ES-I3 (cell line): ENCODE measurements around the gene STX1B.
A peak's percentile ranks its signal among the peaks of the same experiment; 100 is the strongest.

Source experiments
- H3K36me3 ChIP-seq: 2 replicates; pipeline ENCODE4 v1.6.1; 2013; ENCODE audit warnings: mild to moderate bottlenecking, low read length, control low read depth, moderate library complexity; ENCODE audit not compliant: insufficient read depth
- H3K4me1 ChIP-seq: 2 replicates; pipeline ENCODE4 v1.6.1; 2013; ENCODE audit warnings: mild to moderate bottlenecking, control low read depth, low read length; ENCODE audit not compliant: insufficient read depth
- H3K9ac ChIP-seq: 2 replicates; pipeline ENCODE4 v1.6.1; 2013; ENCODE audit warnings: low read depth, mild to moderate bottlenecking, low read length, moderate library complexity
- H3K9me3 ChIP-seq: 2 replicates; pipeline ENCODE4 v1.6.1; 2013; ENCODE audit warnings: mild to moderate bottlenecking, low read length, moderate library complexity; ENCODE audit not compliant: control insufficient read depth, insufficient read depth

The STX1B gene

GRCh38 chr16:30965436-30965835 is 45.0 kb downstream of the STX1B start:
- Histone ChIP-seq H3K36me3 (peaks cover 32% of the 10 kb centered on the region), H3K9me3 (no peaks in the 10 kb centered on the region), H3K4me1 (no peaks in the 10 kb centered on the region), H3K9ac (no peak overlapping the region)

- Histone ChIP-seq H3K9ac (no peak overlapping the region), H3K9me3 (no peaks in the 10 kb centered on the region), H3K4me1 (no peaks in the 10 kb centered on the region), H3K36me3 (peaks cover 32% of the 10 kb centered on the region)
Observed at GRCh38 chr16:30964574-30965226, 45.7 kb downstream of the STX1B start.

GRCh38 chr16:30963925-30964511 is 46.4 kb downstream of the STX1B start:
- H3K4me1 ChIP-seq = no peaks in the 10 kb centered on the region
- no peak overlapping the region for H3K9ac ChIP-seq
- peaks cover 26% of the 10 kb centered on the region for H3K36me3 ChIP-seq
- H3K9me3 ChIP-seq = no peaks in the 10 kb centered on the region

- Histone ChIP-seq H3K9ac (no peak overlapping the region), H3K36me3 (peaks cover 16% of the 10 kb centered on the region), H3K9me3 (no peaks in the 10 kb centered on the region), H3K4me1 (no peaks in the 10 kb centered on the region)
Observed at GRCh38 chr16:30961384-30961783, 49.1 kb downstream of the STX1B start.

- H3K9me3 ChIP-seq = no peaks in the 10 kb centered on the region
- H3K9ac ChIP-seq = peak overlapping the region; percentile 95
- H3K36me3 ChIP-seq = peaks cover 12% of the 10 kb centered on the region
- H3K4me1 ChIP-seq = no peaks in the 10 kb centered on the region; the same call in 1 of the 2 replicates
Observed at GRCh38 chr16:30958175-30959079, 52.0 kb downstream of the STX1B start.

GRCh38 chr16:30957456-30958174 is 52.8 kb downstream of the STX1B start, which contains the start of gene SETD1A:
TSS of gene SETD1A (plus strand) at chr16:30957754. CDS start at chr16:30958732, 978 bp downstream.
- Histone ChIP-seq H3K4me1 (no peaks in the 10 kb centered on the region; the same call in 1 of the 2 replicates), H3K36me3 (peaks cover 7% of the 10 kb centered on the region), H3K9ac (peak within 1 kb of the TSS; percentile 95), H3K9me3 (no peaks in the 10 kb centered on the region)

- Histone ChIP-seq H3K4me1 (no peaks in the 10 kb centered on the region; the same call in 1 of the 2 replicates), H3K9ac (peak overlapping the region; percentile 95), H3K36me3 (peaks cover 2% of the 10 kb centered on the region), H3K9me3 (no peaks in the 10 kb centered on the region)
Observed at GRCh38 chr16:30956601-30957455, 53.6 kb downstream of the STX1B start.

- no peak overlapping the region for H3K9ac ChIP-seq
- no peaks in the 10 kb centered on the region for H3K9me3 ChIP-seq
- H3K36me3 ChIP-seq = no peaks in the 10 kb centered on the region; the same call in 1 of the 2 replicates
- H3K4me1 ChIP-seq = peaks cover 6% of the 10 kb centered on the region; the same call in 1 of the 2 replicates
Observed at GRCh38 chr16:30954993-30955392, 55.4 kb downstream of the STX1B start.

GRCh38 chr16:30953511-30954124 is 56.8 kb downstream of the STX1B start:
- Histone ChIP-seq H3K4me1 (peaks cover 6% of the 10 kb centered on the region; the same call in 1 of the 2 replicates), H3K9me3 (no peaks in the 10 kb centered on the region), H3K9ac (no peak overlapping the region), H3K36me3 (no peaks in the 10 kb centered on the region)

- Histone ChIP-seq H3K9me3 (no peaks in the 10 kb centered on the region), H3K4me1 (peaks cover 6% of the 10 kb centered on the region; the same call in 1 of the 2 replicates), H3K9ac (no peak overlapping the region), H3K36me3 (no peaks in the 10 kb centered on the region)
Observed at GRCh38 chr16:30953111-30953510, 57.3 kb downstream of the STX1B start.

GRCh38 chr16:30951750-30952149 is 58.7 kb downstream of the STX1B start:
- H3K4me1 ChIP-seq = peaks cover 12% of the 10 kb centered on the region; the same call in 1 of the 2 replicates
- H3K36me3 ChIP-seq = no peaks in the 10 kb centered on the region
- H3K9ac ChIP-seq = no peak overlapping the region
- no peaks in the 10 kb centered on the region for H3K9me3 ChIP-seq

GRCh38 chr16:30951193-30951592 is 59.2 kb downstream of the STX1B start:
- H3K4me1 ChIP-seq = peaks cover 12% of the 10 kb centered on the region; the same call in 1 of the 2 replicates
- H3K9me3 ChIP-seq = no peaks in the 10 kb centered on the region
- H3K36me3 ChIP-seq = no peaks in the 10 kb centered on the region
- H3K9ac ChIP-seq = no peak overlapping the region
